ENCODE results near the gene ARHGAP26.

The ARHGAP26 gene

GRCh38 chr5:142837081-142837725, 67.0 kb downstream of the ARHGAP26 start:
- no peak for DNase-seq (ENCODE audit: extremely low read depth, low read depth)
- TF ChIP-seq CTCF (IDR thresholded peaks at IDR 0.05; ENCODE audit: low read depth, low read length, missing control alignments) = no peak
- no peak overlapping the region for H3K4me3 ChIP-seq (replicated peaks; ENCODE audit: low read depth, low read length)

GRCh38 chr5:142838845-142839244, 68.7 kb downstream of the ARHGAP26 start:
- DNase-seq (ENCODE audit: extremely low read depth, low read depth) = no peak
- no peak overlapping the region for H3K4me3 ChIP-seq (replicated peaks; ENCODE audit: low read depth, low read length)
- no peak for TF ChIP-seq CTCF (IDR thresholded peaks at IDR 0.05; ENCODE audit: low read depth, low read length, missing control alignments)

- no peak overlapping the region for H3K4me3 ChIP-seq (replicated peaks; ENCODE audit: low read depth, low read length)
- DNase-seq (ENCODE audit: extremely low read depth, low read depth) = no peak
- no peak for TF ChIP-seq CTCF (IDR thresholded peaks at IDR 0.05; ENCODE audit: low read depth, low read length, missing control alignments)
These were observed 69.7 kb downstream of the ARHGAP26 start for GRCh38 chr5:142839711-142840346.

GRCh38 chr5:142840575-142840974, 70.4 kb downstream of the ARHGAP26 start:
- H3K4me3 ChIP-seq (replicated peaks; ENCODE audit: low read depth, low read length) = no peak overlapping the region
- TF ChIP-seq CTCF (IDR thresholded peaks at IDR 0.05; ENCODE audit: low read depth, low read length, missing control alignments) = no peak
- no peak for DNase-seq (ENCODE audit: extremely low read depth, low read depth)

GRCh38 chr5:142841511-142842265, 71.5 kb downstream of the ARHGAP26 start:
- peak; percentile 27 for DNase-seq (ENCODE audit: extremely low read depth, low read depth)
- no peak overlapping the region for H3K4me3 ChIP-seq (replicated peaks; ENCODE audit: low read depth, low read length)
- no peak for TF ChIP-seq CTCF (IDR thresholded peaks at IDR 0.05; ENCODE audit: low read depth, low read length, missing control alignments)

- DNase-seq (ENCODE audit: extremely low read depth, low read depth) = no peak
- no peak for TF ChIP-seq CTCF (IDR thresholded peaks at IDR 0.05; ENCODE audit: low read depth, low read length, missing control alignments)
- no peak overlapping the region for H3K4me3 ChIP-seq (replicated peaks; ENCODE audit: low read depth, low read length)
These were observed 73.1 kb downstream of the ARHGAP26 start for GRCh38 chr5:142842994-142843905.

Data from HFF-Myc (cell line).